Endothelial cell (in vitro differentiated cells): ENCODE measurements around the gene CHRDL2. TPM values are rescaled to one million over a fixed set of nuclear protein-coding genes. Genes with fewer than 3 reads are reported as not detected.

ENCODE experiments used
- DNase-seq: peaks from one replicate; pipeline ENCODE4 v3.0.0; 2021; ENCODE audit warnings: low spot score
- H3K27ac Mint-ChIP-seq: one replicate; pipeline ENCODE4 v1.8.0; 2021; ENCODE audit warnings: mixed read lengths, inconsistent platforms; ENCODE audit not compliant: unreplicated experiment
- H3K27me3 Mint-ChIP-seq: one replicate; pipeline ENCODE4 v1.8.0; 2021; ENCODE audit warnings: mild to moderate bottlenecking, moderate library complexity, mixed read lengths, inconsistent platforms; ENCODE audit not compliant: unreplicated experiment
- H3K36me3 Mint-ChIP-seq: one replicate; pipeline ENCODE4 v1.8.0; 2021; ENCODE audit warnings: mild to moderate bottlenecking, low read depth, mixed read lengths, inconsistent platforms; ENCODE audit not compliant: unreplicated experiment
- H3K4me1 Mint-ChIP-seq: one replicate; pipeline ENCODE4 v1.8.0; 2021; ENCODE audit warnings: mild to moderate bottlenecking, mixed read lengths, inconsistent platforms; ENCODE audit not compliant: unreplicated experiment
- H3K4me3 Mint-ChIP-seq: one replicate; pipeline ENCODE4 v1.8.0; 2021; ENCODE audit warnings: mild to moderate bottlenecking, mixed read lengths, inconsistent platforms; ENCODE audit not compliant: unreplicated experiment
- H3K9me3 Mint-ChIP-seq: one replicate; pipeline ENCODE4 v1.8.0; 2021; ENCODE audit warnings: mixed read lengths, inconsistent platforms; ENCODE audit not compliant: unreplicated experiment
- total RNA-seq: library from RNA; stranded (reverse); fragmentation: NEBNext Ultra II Directional; extraction: Animal tissue kit (Norgen Biotek cat#: 25700); gene quantifications from one replicate; pipeline ENCODE4 v1.2.1, GENCODE V29; 2021; ENCODE audit not compliant: unreplicated experiment
- TF ChIP-seq, protein P1 (sequence below): fragments of 200-600 bp; sonication (generic); IDR thresholded peaks from one replicate; pipeline ENCODE4 v1.5.0; 2021; ENCODE audit warnings: antibody characterized with exemption; ENCODE audit not compliant: unreplicated experiment

The CHRDL2 gene
- total RNA-seq, 1 donor from 2014 or later = 0.21 TPM

DNA sequence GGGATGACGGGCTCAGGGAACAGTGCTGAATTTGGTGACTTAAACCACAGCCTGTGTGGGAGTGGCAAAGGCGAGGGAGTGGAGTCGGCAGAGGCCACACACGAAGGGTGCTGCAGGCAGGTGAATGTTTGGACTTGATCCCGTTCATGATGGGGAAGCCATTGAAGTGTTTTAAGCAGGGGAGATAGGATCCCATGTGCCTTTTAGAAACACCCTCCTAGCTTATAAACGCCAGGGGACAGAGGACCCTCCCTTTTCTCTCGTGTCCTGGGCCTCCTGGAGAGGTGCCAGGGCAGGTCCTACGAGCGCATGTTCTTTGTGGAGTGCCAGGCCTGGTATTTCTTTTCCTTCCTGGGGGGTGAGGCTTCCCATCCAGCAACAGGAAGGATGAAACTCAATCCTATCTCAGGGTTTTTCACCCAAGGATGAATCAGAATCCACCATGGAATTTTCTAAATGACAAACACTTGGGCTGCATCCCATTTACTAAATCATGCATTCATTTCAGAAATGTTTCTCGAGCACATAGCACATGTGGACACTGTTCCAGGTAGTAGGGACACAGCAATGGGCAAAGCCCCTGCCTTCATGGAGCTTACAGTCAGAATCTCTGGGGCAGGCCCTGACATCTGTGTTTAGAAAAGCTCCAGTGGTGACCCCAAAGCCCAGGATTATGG is 59.6 kb downstream of the CHRDL2 start:
- no peak overlapping the region for H3K27ac Mint-ChIP-seq
- no peaks in the 10 kb centered on the region for H3K9me3 Mint-ChIP-seq
- H3K27me3 Mint-ChIP-seq = peaks cover 7% of the 10 kb centered on the region
- peaks cover 2% of the 10 kb centered on the region for H3K4me1 Mint-ChIP-seq
- TF ChIP-seq, protein P1, sequence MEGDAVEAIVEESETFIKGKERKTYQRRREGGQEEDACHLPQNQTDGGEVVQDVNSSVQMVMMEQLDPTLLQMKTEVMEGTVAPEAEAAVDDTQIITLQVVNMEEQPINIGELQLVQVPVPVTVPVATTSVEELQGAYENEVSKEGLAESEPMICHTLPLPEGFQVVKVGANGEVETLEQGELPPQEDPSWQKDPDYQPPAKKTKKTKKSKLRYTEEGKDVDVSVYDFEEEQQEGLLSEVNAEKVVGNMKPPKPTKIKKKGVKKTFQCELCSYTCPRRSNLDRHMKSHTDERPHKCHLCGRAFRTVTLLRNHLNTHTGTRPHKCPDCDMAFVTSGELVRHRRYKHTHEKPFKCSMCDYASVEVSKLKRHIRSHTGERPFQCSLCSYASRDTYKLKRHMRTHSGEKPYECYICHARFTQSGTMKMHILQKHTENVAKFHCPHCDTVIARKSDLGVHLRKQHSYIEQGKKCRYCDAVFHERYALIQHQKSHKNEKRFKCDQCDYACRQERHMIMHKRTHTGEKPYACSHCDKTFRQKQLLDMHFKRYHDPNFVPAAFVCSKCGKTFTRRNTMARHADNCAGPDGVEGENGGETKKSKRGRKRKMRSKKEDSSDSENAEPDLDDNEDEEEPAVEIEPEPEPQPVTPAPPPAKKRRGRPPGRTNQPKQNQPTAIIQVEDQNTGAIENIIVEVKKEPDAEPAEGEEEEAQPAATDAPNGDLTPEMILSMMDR = no peak
- no peak overlapping the region for H3K4me3 Mint-ChIP-seq
- DNase-seq = no peak
- no peaks in the 10 kb centered on the region for H3K36me3 Mint-ChIP-seq

DNA sequence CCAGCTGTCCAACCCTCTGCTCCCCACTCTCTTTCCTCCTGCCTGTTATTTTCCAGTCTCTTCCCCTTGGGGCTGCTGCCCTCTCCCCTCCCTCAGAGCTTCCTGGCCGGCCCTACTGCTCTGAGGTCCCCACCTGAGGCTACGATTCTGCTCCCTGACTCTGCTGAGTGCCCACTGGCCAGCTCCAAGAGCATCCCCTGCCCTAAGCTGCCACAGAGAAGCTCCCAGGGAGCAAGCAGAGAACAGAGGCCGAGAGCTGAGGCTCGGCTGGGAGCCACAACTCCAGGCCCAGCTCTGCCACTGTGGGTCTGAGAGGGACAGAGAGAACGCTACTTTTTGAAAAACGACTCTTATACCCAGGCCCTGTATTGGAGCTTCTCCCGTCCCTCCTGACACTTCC is 61.1 kb downstream of the CHRDL2 start:
- DNase-seq = no peak
- H3K9me3 Mint-ChIP-seq = no peaks in the 10 kb centered on the region
- H3K27me3 Mint-ChIP-seq = peaks cover 4% of the 10 kb centered on the region
- no peak overlapping the region for H3K4me3 Mint-ChIP-seq
- no peak overlapping the region for H3K27ac Mint-ChIP-seq
- no peaks in the 10 kb centered on the region for H3K36me3 Mint-ChIP-seq
- H3K4me1 Mint-ChIP-seq = peaks cover 2% of the 10 kb centered on the region
- TF ChIP-seq, protein P1 = no peak

DNA sequence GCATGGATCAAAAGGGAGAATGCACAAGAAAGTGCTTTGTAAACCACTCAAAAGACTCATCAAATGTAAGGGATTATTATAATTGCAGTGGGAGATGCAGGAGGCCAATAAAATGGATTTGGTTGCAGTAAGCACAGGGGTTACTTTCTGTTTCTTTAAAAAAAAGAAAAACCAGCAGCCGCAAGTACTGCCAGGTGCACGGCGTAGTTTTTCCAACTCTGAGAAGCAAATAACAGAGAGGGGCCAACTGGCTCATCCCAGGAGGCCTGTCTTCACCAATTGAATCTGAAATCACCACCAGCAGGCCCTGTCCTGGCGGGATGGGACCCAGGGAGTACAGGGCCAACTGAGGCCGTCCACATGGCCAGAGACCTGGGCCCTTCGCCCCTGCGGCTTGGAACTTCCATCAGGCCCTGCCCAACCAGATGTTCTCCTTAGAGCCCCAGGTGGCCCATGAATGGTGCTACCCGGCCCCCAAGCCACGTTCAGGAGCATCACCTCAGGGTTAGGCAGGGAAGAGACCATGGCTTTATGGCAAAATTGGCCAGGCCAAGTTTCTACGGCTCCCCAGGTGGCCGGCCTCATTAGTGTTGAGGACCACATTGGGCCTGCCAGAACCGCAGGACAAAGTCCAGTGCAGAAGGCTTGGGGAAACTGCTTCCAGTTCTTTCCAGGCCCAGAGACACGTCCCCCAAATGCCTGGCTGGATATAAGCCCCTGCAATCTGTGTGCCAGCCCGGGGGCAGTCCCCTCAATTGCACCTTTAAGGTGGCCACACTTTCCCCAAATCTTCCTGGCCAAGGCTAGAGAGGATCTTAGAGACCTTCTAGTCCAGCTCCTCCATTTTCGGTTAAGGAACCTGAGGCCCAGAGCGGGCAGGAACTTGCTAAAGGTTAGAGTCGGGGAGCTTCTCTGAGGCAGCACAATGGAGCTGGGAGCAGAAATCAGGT is 61.7 kb downstream of the CHRDL2 start:
- no peaks in the 10 kb centered on the region for H3K9me3 Mint-ChIP-seq
- no peak for DNase-seq
- peaks cover 2% of the 10 kb centered on the region for H3K4me1 Mint-ChIP-seq
- no peak overlapping the region for H3K27ac Mint-ChIP-seq
- no peaks in the 10 kb centered on the region for H3K36me3 Mint-ChIP-seq
- peaks cover 4% of the 10 kb centered on the region for H3K27me3 Mint-ChIP-seq
- H3K4me3 Mint-ChIP-seq = no peak overlapping the region
- TF ChIP-seq, protein P1 = no peak

DNA sequence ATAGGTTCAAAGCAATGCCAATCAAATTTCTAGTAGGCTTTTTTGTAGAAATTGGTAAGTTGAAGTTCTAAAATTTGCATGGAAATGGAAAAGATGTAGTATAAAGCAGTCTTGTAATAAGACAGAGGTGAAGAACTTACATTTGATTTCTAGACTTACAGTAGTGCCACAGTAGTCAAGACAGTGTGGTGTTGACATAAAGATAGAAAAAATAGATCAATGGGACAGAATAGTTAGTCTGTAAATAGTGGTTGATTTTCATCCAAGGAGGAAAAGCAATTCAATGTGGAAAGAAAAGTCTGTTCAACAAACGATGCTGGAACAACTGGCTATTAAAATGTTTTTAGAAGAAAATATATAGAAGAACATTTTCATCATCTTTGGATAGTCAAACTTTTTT is 67.9 kb downstream of the CHRDL2 start:
- Mint-ChIP-seq H3K27me3 (no peaks in the 10 kb centered on the region), H3K9me3 (peaks cover 4% of the 10 kb centered on the region), H3K4me3 (no peak overlapping the region), H3K27ac (no peak overlapping the region), H3K36me3 (peaks cover 7% of the 10 kb centered on the region), H3K4me1 (no peaks in the 10 kb centered on the region)
- DNase-seq = no peak
- TF ChIP-seq, protein P1 = no peak
